ENCODE data around the gene AQP10.
"Not testable (repeated sequence)": the region's sequence is repeated elsewhere in the genome, so short reads cannot be mapped to it uniquely, and the experiment has no call there.

Gene AQP10, protein sequence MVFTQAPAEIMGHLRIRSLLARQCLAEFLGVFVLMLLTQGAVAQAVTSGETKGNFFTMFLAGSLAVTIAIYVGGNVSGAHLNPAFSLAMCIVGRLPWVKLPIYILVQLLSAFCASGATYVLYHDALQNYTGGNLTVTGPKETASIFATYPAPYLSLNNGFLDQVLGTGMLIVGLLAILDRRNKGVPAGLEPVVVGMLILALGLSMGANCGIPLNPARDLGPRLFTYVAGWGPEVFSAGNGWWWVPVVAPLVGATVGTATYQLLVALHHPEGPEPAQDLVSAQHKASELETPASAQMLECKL

DNA sequence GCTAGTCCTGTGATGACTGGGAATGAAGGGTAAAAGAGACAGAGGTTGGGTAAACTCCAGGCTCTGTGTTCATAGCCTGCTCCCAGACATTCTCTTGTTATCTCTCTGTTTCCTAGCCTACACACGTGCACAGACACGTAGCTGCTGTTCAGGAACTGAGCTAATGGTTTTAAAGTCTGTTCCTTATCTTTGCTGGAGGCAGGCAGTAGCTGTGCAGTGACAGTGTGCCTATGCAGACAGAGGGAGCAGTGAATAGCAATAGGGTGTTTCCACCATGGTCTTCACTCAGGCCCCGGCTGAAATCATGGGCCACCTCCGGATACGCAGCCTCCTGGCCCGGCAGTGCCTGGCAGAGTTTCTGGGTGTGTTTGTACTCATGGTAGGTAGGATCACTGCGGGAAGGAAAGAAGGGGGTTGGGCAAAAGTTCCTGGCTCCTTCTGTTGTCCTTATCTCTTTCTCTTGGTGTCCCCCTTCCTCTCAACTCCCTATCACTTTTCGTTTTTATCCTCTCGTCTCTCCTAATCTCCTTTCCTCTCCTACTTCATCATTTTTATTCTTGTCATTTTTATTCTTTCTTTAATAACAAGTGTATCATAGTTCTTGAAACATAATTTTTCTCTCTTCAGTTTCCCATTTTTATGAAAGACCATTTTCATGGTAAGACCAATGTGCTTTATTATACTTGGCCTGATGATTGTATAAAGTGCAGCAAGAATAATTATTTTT lies at the start of gene AQP10:
TSS of gene AQP10 (plus strand) at position 212 of the 727 bp plus-strand sequence. CDS start at position 275, 63 bp downstream.
- intact Hi-C loops (cut with DNase I), result loop anchor here (10.0 kb wide), 1 partner anchor 84 kb away; the partner anchor contains the start of gene IL6R
- DNase-seq, result peak in 1 of 10 donors; percentile 15

DNA sequence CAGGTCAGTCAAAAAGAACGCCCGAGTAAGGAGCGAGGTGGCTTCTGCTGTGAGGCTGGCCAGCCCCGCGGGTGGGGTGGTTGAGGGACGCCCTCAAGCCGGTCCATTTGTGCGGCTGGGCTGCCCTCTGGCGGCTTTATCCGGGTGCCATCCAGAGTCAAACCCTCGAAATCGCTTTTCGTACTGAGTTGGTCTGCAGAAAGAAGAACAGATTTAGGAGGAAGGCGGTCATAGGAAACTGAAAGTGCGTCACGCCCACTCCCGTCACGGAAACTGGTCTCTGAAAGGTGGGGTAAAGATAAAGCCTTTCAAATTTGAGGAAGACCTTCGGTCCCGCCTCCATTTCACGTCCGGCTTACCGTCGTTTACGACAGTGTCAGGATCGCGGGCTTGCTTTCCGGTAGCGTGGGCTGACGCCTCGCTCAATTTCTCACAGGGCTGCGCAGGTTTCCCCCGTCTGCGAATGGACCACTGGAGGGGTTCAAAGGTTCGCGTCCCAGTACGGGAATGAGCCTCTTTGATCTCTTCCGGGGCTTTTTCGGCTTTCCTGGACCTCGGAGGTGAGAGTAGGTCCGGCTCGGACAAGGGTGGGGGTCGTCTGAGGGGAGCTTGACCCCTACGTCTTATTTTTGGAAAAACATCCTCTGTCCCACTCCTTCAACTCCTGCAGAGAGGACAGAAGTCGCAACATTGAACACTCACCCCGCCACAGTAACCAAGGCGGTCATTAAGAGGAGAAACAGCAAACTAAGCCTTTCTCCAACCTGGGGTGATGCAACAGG lies 48.5 kb upstream of the AQP10 start, which contains the start of gene HAX1:
TSS of gene HAX1 (plus strand) at position 413 of the 782 bp plus-strand sequence. CDS start at position 508, 95 bp downstream.
- DNase-seq, result peak; percentile 83 to 97 (median 90)
- intact Hi-C loops (cut with DNase I), result loop anchor here (5.0 kb wide), 2 partner anchors 50 to 75 kb away; partner anchors contain the start of gene UBAP2L

DNA sequence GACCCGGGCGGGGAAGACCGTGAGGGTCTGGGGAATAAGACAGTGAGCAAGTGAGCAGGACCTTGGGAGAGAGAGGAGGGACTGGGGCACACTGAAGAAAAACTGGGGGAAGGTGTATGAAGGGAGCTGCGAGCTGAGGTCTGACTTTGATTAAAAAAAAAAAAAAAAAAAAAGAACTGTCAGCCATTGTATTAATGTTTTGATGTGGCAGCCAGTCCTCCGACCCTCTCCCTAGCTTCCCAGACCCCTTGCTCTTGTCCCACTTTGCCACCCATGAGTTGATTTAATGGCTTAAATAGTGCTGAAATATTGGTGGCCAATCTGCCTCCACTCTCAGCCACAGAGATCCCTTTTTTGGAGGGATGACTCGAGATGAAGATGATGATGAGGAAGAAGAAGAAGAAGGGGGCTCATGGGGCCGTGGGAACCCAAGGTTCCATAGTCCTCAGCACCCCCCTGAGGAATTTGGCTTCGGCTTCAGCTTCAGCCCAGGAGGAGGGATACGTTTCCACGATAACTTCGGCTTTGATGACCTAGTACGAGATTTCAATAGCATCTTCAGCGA lies 47.8 kb upstream of the AQP10 start:
- intact Hi-C loops (cut with DNase I), result loop anchor here (5.0 kb wide), 2 partner anchors 51 to 76 kb away; partner anchors contain the start of gene UBAP2L
- DNase-seq, result no peak

DNA sequence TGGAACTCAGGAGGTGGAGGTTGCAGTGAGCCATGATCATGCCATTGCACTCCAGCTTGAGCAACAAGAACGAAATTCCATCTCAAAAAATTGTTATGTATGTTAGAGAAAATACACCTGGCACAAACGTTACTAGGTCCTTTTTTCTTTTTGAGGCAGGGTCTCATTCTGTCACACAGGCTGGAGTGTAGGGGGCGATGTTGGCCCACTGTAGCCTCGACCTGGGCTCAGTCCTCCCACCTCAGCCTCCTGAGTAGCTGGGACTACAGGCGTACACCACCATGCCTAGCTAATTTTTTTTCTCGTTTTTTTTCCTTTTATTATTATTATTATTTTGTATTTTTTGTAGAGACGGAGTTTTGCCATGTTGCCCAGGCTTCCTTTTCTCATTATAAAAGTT lies 44.1 kb upstream of the AQP10 start:
- no peak for DNase-seq
- intact Hi-C loops (cut with DNase I), result no loop called here

DNA sequence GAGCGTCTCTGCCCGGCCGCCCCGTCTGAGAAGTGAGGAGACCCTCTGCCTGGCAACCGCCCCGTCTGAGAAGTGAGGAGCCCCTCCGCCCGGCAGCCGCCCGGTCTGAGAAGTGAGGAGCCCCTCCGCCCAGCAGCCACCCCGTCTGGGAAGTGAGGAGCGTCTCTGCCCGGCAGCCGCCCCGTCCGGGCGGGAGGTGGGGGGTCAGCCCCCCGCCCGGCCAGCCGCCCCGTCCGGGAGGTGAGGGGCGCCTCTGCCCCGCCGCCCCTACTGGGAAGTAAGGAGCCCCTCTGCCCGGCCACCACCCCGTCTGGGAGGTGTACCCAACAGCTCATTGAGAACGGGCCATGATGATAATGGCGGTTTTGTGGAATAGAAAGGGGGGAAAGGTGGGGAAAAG lies 33.3 kb upstream of the AQP10 start:
- DNase-seq, result peak in 1 of 10 donors; percentile 42
- intact Hi-C loops (cut with DNase I), result not testable (repeated sequence)

DNA sequence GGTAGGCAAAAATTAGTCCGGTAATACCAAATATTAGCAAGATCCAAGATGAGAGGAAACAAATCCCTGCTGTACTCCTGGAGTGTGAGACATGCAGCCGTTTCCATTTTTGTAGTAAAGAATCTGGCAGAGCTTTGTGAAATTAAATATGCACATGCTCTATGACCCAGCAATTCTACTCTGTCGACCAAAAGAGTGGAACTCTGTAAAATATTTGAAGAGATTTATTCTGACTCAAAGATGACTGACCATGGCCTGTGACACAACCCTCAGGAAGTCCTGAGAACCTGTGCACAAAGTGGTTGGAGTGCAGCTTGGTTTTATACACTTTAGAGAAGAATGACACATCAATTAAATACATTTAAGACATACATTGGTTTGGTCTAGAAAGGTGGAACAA lies 32.2 kb upstream of the AQP10 start:
- intact Hi-C loops (cut with DNase I), result no loop called here
- no peak for DNase-seq

DNA sequence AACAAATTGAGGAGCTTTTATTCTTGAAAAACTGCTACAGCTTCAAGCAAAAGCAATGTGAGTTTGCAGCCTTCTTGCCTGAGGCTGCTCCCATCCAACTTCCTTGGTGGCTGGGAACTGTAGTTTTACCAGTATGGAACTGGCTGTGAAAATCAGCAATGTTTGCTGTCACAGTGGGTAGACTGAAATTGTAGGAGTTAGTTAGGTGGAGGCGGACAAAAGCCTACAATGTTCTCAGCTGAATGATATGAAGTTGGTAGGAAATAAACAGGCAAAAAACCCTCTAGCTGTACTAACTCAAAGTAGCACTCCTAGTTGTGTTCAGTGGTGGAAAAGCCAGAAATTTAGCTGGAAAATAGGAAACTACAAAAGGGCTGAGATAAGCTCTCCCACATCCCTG lies 30.0 kb upstream of the AQP10 start:
- intact Hi-C loops (cut with DNase I), result no loop called here
- no peak for DNase-seq

DNA sequence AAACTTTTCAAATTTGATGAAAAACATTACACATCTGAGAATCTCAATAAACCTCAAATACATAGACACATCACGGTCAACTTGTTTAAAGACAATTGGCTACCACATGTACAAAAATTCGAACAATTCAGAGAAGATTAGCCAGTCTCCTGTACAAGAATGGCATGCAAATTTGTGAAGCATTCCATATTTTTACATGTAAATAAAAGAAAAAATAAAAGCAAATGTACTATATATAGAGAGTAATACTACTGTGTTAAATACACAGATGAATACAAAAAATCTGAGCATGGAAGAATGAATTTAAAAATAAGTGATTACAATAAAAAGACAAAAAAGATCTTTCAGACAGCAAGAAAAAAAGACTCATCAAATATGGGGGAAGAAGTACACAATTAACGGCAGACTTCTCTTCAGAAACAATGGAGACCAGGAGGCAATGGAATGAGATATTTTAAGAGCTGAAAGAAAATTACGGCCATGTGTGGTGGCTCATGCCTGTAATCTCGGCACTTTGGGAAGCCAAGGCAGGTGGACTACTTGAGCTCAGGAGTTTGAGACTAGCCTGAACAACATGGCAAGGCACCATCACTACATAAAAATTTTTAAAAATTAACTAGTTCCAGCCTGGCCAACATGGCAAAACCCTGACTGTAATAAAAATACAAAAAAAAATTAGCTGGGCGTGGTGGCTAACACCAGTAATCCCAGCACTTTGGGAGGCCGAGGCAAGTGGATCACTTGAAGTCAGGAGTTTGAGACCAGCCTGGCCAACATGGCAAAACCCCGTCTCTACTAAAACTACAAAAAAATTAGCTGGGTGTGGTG lies 25.3 kb upstream of the AQP10 start:
- no peak for DNase-seq
- intact Hi-C loops (cut with DNase I), result no loop called here

DNA sequence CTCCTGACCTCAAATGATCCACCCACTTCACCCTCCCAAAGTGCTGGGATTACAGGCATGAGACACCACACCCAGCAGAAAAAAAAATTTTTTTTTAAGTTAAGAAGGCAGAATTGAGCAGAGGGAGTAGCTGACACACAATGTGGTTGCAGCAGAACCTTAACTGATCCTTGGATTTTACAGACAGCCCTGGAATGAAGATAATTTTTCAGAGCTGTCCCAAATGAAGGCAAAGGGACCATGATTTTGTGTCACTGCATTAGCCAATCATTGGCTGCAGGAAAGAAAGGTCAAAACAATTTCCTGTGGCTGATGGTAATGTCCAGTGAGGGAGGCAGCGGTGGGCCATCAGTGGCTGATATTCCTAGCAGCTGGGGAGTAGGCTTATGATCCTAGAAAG lies 19.3 kb upstream of the AQP10 start:
- intact Hi-C loops (cut with DNase I), result no loop called here

DNA sequence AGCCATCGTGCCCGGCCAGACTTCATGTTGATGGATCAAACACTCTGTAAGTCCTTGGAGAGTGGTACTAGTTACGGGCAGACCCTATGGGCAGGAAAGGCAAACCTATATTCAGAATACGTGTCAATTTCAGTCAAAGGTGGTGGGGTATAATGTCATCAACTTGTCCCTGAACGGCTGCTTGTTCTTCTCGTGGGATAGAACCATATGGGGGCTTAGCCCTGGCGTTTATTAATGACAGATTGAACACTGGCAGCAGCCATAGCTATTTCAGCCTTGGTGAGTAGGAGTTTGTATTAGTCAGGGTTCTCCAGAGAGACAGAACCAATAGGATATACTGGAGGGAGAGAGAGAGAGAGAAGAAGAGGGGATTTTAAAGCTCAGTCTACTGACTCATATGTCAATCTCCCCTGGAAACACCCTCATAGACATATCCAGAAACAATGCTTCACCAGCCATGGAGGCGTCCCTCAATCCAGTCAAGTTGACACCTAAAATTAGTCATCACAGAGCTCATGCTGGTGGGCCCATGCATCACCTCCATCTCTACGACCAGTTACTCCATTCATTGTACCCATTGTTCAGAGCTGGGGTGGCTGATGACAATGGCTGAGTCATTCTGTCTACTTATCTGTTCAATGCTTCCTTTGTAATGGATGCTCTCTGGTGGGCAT lies 16.1 kb upstream of the AQP10 start:
- no peak for DNase-seq
- intact Hi-C loops (cut with DNase I), result no loop called here

More for the DNA sequence above, 19.3 kb upstream of the AQP10 start:
- no peak for DNase-seq

DNA sequence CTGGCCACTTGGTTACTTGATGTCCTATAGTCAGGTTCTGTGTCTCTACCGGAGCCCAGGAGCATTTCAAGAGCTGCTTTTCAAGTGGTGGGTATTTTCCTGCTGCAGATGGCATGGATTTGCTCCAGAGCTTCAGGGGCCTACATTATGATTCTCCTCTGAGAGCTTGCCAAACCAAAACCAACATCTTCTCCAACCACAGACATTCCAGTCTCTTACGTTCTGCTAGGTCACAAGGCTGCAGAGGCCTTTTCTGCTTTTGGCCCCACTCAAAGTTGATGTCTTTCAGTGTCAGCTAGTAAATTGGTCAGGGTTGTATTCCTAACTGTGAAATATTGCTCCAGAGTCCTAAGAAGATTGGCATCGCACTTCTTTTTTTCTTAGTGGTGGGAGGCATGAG lies 14.7 kb upstream of the AQP10 start:
- intact Hi-C loops (cut with DNase I), result no loop called here
- no peak for DNase-seq

DNA sequence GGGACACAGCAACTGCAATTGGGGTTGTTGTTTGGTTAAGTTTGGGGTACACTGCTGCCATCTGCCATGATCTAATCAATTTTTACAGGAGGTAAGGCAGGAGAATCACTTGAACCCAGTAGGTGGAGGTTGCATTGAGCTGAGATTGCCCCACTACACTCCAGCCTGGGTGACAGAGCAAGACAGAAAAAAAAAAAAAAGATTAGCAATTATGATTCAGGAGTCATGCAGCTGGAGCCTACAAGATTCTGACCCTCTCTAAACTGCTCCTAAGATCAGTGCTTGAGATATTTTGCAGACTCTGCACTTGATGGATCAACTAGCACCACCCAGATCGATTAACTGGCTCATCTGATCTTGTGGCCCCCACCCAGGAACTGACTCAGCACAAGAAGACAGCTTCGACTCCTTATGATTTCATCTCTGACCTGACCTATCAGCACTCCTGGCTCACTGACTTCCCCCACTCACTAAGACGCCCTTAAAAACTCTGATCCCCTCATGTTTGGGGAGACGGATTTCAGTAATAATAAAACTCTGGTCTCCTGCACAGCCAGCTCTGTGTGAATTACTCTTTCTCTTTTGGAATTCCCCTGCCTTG lies 13.1 kb upstream of the AQP10 start:
- DNase-seq, result not testable (repeated sequence)

DNA sequence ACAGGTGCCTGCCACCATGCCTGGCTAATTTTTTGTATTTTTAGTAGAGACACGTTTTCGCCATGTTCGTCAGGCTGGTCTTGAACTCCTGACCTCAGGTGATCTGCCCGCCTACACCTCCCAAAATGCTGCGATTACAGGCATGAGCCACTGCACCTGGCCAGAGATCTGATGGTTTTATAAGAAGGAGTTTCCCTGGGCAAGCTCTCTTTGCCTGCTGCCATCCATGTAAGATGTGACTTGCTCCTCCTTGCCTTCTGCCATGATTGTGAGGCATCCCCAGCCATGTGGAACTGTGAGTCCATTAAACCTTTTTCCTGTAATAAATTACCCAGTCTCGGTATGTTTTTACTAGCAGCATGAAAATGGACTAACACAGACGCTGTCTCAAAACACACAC lies 11.8 kb upstream of the AQP10 start:
- intact Hi-C loops (cut with DNase I); DNase-seq: not testable (repeated sequence)

More for the DNA sequence above, 13.1 kb upstream of the AQP10 start:
- intact Hi-C loops (cut with DNase I), result not testable (repeated sequence)

DNA sequence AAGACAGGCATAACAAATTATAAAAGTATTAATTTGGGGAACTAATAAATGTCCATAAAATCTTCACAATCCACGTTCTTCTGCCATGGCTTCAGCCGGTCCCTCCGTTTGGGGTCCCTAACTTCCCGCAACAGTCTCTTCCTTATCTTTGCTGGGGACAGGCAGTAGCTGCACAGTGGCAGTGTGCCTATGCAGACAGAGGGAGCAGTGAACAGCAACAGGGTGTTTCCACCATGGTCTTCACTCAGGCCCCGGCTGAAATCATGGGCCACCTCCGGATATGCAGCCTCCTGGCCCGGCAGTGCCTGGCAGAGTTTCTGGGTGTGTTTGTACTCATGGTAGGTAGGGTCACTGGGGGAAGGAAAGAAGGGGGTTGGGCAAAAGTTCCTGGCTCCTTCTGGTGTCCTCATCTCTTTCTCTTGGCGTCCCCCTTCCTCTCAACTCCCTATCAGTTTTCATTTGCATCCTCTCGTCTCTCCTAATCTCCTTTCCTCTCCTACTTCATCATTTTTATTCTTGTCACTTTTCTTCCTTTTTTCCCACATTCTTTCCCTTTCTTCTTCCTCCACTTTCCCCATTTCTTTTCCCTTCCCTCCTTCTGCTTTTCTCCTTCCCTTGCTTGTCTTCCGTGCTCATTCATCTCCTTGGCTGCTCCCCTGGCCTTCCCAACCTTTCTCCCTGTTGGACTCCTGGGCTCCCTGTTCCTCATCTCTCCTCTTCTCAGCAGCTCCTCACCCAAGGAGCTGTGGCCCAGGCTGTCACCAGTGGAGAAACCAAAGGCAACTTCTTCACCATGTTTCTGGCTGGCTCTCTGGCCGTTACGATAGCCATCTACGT lies 8.4 kb upstream of the AQP10 start:
- intact Hi-C loops (cut with DNase I); DNase-seq: not testable (repeated sequence)

DNA sequence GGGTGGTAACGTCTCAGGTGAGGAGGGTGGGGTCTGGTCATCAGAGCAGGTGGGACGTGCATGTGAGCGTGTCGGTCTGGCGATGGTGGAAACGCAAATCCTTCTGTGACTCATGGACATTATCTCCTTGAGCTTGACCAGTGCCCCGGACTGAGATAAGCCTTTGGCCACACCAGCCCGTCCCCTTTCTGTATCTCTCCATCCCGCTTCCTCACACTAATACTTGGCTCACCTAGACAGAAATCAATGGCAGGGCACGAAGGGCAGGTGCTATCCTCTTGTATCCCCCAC lies 7.9 kb upstream of the AQP10 start:
- intact Hi-C loops (cut with DNase I), result no loop called here
- DNase-seq, result no peak

DNA sequence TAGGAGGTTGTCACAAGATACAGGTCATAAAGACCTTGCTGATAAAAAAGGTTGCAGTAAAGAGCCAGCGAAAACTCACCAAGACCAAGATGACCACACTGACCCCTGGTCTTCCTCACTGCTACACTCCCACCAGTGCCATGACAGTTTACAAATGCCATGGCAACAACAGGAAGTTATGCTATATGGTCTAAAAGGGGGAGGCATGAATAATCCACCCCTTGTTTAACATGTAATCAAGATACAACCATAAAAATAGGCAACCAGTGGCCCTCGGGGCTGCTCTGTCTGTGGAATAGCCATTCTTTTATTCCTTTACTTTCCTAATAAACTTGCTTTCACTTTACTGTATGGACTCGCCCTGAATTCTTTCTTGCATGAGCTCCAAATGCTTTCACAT lies 6.7 kb upstream of the AQP10 start:
- intact Hi-C loops (cut with DNase I); DNase-seq: not testable (repeated sequence)

DNA sequence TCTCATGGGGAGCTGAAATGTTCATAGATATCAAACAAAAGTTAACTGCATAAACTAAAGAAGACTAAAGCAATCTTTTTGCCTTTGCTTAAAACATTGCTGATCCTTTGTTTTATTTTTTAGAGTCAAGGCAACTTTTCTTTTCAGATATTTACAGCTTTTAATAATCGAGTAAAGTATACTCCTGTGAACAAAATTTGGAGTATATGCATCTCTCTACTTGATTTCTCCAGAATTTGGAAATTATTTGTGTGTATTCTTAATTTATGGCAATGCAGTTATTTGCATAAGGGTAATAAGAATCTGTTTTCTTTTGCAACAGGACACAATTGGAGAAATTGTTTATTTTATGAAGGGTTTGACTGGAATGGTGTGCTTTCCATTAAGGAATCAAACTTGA lies 4.2 kb upstream of the AQP10 start:
- no peak for DNase-seq
- intact Hi-C loops (cut with DNase I), result no loop called here

DNA sequence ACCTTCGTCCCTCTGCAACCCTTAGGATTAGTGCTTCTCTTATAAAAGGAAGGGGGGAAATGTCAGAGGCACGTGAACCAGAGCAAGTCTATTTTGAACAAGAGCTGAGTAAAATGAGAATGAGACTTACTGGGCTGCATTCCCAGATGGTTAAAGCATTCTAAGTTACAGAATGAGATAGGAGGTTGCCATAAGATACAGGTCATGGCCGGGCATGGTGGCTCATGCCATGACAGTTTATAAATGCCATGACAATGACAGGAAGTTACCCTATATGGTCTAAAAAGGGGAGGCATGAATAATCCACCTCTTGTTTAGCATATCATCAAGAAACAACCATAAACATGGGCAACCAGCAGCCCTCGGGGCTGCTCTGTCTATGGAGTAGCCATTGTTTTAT lies 2.5 kb upstream of the AQP10 start:
- no peak for DNase-seq
- intact Hi-C loops (cut with DNase I), result no loop called here
